ENCODE data around the gene TCEANC.
"Not testable (repeated sequence)": the region's sequence is repeated elsewhere in the genome, so short reads cannot be mapped to it uniquely, and the experiment has no call there.

Gene TCEANC

GRCh38 chrX:13673016-13673415 is 20.1 kb downstream of the TCEANC start:
- ChIA-PET POLR2A (no interaction called here), CTCF (no interaction called here)
- TF ChIP-seq, protein P1, sequence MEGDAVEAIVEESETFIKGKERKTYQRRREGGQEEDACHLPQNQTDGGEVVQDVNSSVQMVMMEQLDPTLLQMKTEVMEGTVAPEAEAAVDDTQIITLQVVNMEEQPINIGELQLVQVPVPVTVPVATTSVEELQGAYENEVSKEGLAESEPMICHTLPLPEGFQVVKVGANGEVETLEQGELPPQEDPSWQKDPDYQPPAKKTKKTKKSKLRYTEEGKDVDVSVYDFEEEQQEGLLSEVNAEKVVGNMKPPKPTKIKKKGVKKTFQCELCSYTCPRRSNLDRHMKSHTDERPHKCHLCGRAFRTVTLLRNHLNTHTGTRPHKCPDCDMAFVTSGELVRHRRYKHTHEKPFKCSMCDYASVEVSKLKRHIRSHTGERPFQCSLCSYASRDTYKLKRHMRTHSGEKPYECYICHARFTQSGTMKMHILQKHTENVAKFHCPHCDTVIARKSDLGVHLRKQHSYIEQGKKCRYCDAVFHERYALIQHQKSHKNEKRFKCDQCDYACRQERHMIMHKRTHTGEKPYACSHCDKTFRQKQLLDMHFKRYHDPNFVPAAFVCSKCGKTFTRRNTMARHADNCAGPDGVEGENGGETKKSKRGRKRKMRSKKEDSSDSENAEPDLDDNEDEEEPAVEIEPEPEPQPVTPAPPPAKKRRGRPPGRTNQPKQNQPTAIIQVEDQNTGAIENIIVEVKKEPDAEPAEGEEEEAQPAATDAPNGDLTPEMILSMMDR (IDR thresholded peaks at IDR 0.05; ENCODE audit: insufficient read depth, low read length, missing control alignments) = no peak
- no peak overlapping the region for H3K4me3 ChIP-seq (ENCODE audit: low read depth, low read length)
- DNase-seq (ENCODE audit: low read depth, low spot score) = no peak

DNA sequence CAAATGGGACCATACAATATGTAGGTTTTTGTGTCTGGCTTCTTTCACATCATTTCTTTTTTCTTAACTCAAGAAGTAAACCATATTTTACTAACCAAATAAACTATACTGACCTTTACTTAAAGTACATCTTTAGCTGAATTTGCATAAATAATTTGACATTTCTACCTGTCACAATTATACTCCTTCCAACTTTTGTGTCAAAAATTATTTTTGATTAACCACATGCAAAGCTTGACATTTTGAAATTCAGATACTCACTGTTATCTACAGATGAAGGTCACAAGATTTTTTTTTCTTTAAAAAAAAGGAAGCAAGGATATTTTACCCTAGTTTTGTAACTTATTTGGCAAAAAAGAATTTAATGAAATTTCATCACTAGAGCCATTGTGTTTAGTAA is 23.9 kb downstream of the TCEANC start:
- H3K4me3 ChIP-seq (ENCODE audit: low read depth, low read length) = no peak overlapping the region
- ChIA-PET CTCF (no interaction called here), POLR2A (no interaction called here)
- TF ChIP-seq, protein P1 (IDR thresholded peaks at IDR 0.05; ENCODE audit: insufficient read depth, low read length, missing control alignments) = no peak
- no peak for DNase-seq (ENCODE audit: low read depth, low spot score)

DNA sequence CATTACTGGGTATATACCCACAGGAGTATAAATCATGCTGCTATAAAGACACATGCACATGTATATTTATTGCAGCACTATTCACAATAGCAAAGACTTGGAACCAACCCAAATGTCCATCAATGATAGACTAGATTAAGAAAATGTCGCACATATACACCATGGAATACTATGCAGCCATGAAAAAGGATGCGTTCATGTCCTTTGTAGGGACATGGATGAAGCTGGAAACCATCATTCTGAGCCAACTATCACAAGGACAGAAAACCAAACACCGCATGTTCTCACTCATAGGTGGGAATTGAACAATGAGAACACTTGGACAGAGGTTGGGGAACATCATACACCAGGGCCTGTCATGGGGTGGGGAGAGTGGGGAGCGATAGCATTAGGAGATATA is 26.8 kb downstream of the TCEANC start:
- CTCF ChIA-PET; DNase-seq (ENCODE audit: low read depth, low spot score); H3K4me3 ChIP-seq (ENCODE audit: low read depth, low read length); POLR2A ChIA-PET: not testable (repeated sequence)

DNA sequence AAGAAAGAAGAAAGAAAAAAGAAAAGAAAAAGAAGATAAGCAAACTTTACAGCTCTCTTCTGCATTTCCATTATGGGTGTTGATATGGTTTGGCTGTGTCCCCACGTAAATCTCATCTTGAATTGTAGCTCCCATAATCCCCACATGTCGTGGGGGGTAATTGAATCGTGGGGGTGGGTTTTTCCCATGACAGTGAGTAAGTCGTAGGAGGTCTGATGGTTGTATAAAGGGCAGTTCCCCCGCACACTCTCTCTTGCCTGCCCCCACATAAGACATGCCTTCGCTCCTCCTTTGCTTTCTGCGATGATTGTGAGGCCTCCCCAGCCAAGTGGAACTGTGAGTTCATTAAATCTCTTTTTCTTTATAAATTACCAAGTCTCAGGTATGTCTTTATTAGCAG is 28.7 kb downstream of the TCEANC start:
- DNase-seq (ENCODE audit: low read depth, low spot score) = no peak
- ChIA-PET POLR2A (no interaction called here), CTCF (no interaction called here)
- no peak overlapping the region for H3K4me3 ChIP-seq (ENCODE audit: low read depth, low read length)
- TF ChIP-seq, protein P1 (IDR thresholded peaks at IDR 0.05; ENCODE audit: insufficient read depth, low read length, missing control alignments) = no peak

DNA sequence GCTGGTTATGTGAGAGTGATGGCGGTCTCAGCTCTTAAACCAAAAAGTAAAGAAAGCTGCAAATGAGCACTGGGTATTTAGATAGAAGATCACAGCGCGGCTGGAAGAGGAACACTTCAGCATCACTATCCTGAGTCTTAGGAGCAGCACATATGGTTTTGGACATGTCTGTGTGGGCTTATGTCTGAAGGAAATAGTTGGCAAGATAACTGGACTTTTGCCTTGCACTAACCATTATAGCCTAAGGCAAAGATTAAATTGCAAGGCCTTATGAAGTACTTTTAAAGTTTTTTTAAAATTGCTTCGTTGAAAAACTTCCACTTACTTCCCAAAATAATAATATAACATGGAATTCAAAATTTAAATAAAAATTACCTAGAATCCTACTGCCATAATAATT is 31.4 kb downstream of the TCEANC start:
- POLR2A ChIA-PET = no interaction called here
- no peak for DNase-seq (ENCODE audit: low read depth, low spot score)
- TF ChIP-seq, protein P1 (IDR thresholded peaks at IDR 0.05; ENCODE audit: insufficient read depth, low read length, missing control alignments) = no peak

GRCh38 chrX:13685126-13685763 is 32.3 kb downstream of the TCEANC start:
- no peak overlapping the region for H3K4me3 ChIP-seq (ENCODE audit: low read depth, low read length)
- ChIA-PET POLR2A (no interaction called here), CTCF (interaction anchor here (0.7 to 1.4 kb wide), 2 partner anchors 26 to 63 kb away, joined by 3 to 4 read pairs; no protein-coding TSS in a partner anchor)
- TF ChIP-seq, protein P1 (IDR thresholded peaks at IDR 0.05; ENCODE audit: insufficient read depth, low read length, missing control alignments) = no peak
- no peak for DNase-seq (ENCODE audit: low read depth, low spot score)

More for the DNA sequence above, 31.4 kb downstream of the TCEANC start:
- H3K4me3 ChIP-seq (ENCODE audit: low read depth, low read length) = no peak overlapping the region
- CTCF ChIA-PET = no interaction called here

- TF ChIP-seq, protein P1 (IDR thresholded peaks at IDR 0.05; ENCODE audit: insufficient read depth, low read length, missing control alignments) = no peak
- CTCF ChIA-PET = interaction anchor here (1.7 kb wide), 1 partner anchor 20 kb away, joined by 5 read pairs; no protein-coding TSS in a partner anchor
- H3K4me3 ChIP-seq (ENCODE audit: low read depth, low read length) = no peak overlapping the region
- DNase-seq (ENCODE audit: low read depth, low spot score) = no peak
- POLR2A ChIA-PET = no interaction called here
Measured at GRCh38 chrX:13687203-13687602, 34.3 kb downstream of the TCEANC start.

Data from AG04449 (cell line).